GM23338 (cell line): ENCODE results near the gene GPR18. TPM values are rescaled to one million over a fixed set of nuclear protein-coding genes. Genes with fewer than 3 reads are reported as not detected.

Experiments
- ATAC-seq: fragments of 200-7000 bp; cut with Tn5 transposase; 3 replicates; pipeline ENCODE4 v1.9.1; 2020
- DNase-seq: peaks from one replicate; pipeline ENCODE4 v3.0.0-alpha.2; 2015; ENCODE audit warnings: low spot score
- H2AFZ ChIP-seq: fragments of 200-600 bp; sonication (generic); 2 replicates; pipeline ENCODE4 v1.8.0; 2016; ENCODE audit warnings: antibody characterized with exemption, mild to moderate bottlenecking, moderate library complexity
- H3F3A ChIP-seq: fragments of 200-600 bp; sonication (generic); replicated peaks from 2 replicates; pipeline ENCODE4 v1.8.0; 2017; ENCODE audit warnings: antibody characterized with exemption, mixed run types, low read depth
- H3K27ac ChIP-seq: fragments of 200-600 bp; sonication (generic); 2 replicates; pipeline ENCODE4 v1.6.1; 2016; ENCODE audit warnings: low read depth
- H3K27me3 ChIP-seq: fragments of 200-600 bp; sonication (generic); 2 replicates; pipeline ENCODE4 v1.8.0; 2016; ENCODE audit warnings: mild to moderate bottlenecking, mixed run types, moderate library complexity; ENCODE audit not compliant: insufficient read depth
- H3K36me3 ChIP-seq: fragments of 200-600 bp; sonication (generic); 2 replicates; pipeline ENCODE4 v1.8.0; 2016; ENCODE audit warnings: mild to moderate bottlenecking; ENCODE audit not compliant: insufficient read depth
- H3K4me1 ChIP-seq: fragments of 200-600 bp; sonication (generic); 2 replicates; pipeline ENCODE4 v1.8.0; 2016; ENCODE audit warnings: mild to moderate bottlenecking, moderate library complexity; ENCODE audit not compliant: insufficient read depth
- H3K4me2 ChIP-seq: fragments of 200-600 bp; sonication (generic); 2 replicates; pipeline ENCODE4 v1.7.1; 2017; ENCODE audit warnings: mixed run types
- H3K4me3 ChIP-seq: fragments of 200-600 bp; sonication (generic); 2 replicates; pipeline ENCODE4 v1.6.1; 2016; ENCODE audit warnings: mixed run types
- H3K79me2 ChIP-seq: fragments of 200-600 bp; sonication (generic); replicated peaks from 2 replicates; pipeline ENCODE4 v1.8.0; 2017; ENCODE audit warnings: mild to moderate bottlenecking; ENCODE audit not compliant: insufficient read depth
- H3K9me2 ChIP-seq: fragments of 200-600 bp; sonication (generic); 2 replicates; pipeline ENCODE4 v1.8.0; 2017; ENCODE audit not compliant: insufficient read depth
- H4K20me1 ChIP-seq: fragments of 200-600 bp; sonication (generic); replicated peaks from 2 replicates; pipeline ENCODE4 v1.8.0; 2017; ENCODE audit warnings: mild to moderate bottlenecking; ENCODE audit not compliant: insufficient read depth
- H3K27ac Mint-ChIP-seq: 2 replicates; pipeline ENCODE4 v1.8.0; 2020; ENCODE audit warnings: inconsistent platforms, mild to moderate bottlenecking, moderate library complexity, mixed read lengths
- H3K27me3 Mint-ChIP-seq: 3 replicates; pipeline ENCODE4 v1.8.0; 2022; ENCODE audit warnings: low read depth, mild to moderate bottlenecking, moderate library complexity, mixed read lengths, inconsistent platforms; ENCODE audit not compliant: insufficient read depth, poor library complexity
- H3K36me3 Mint-ChIP-seq: 3 replicates; pipeline ENCODE4 v1.8.0; 2021; ENCODE audit warnings: low read depth, mild to moderate bottlenecking, inconsistent platforms, moderate library complexity, mixed read lengths
- H3K4me1 Mint-ChIP-seq: 3 replicates; pipeline ENCODE4 v1.8.0; 2020; ENCODE audit warnings: mild to moderate bottlenecking, inconsistent platforms, mixed read lengths
- H3K4me3 Mint-ChIP-seq: 3 replicates; pipeline ENCODE4 v1.8.0; 2021; ENCODE audit warnings: moderate library complexity, mild to moderate bottlenecking, inconsistent platforms, mixed read lengths
- H3K9me3 Mint-ChIP-seq: 3 replicates; pipeline ENCODE4 v1.8.0; 2020; ENCODE audit warnings: moderate library complexity, mild to moderate bottlenecking, inconsistent platforms, mixed read lengths
- CREB1 ChIP-seq: fragments of 250-450 bp; sonication (Bioruptor Pico); IDR thresholded peaks from 2 replicates; pipeline ENCODE4 v1.5.0; 2020; ENCODE audit warnings: low read depth, mild to moderate bottlenecking, moderate library complexity
- CTCF ChIP-seq, 2 experiments: fragments of 200-600 bp in 1 of 2; sonication (generic) in 1 of 2; conservative IDR thresholded peaks; 2 replicates each; pipeline versions ENCODE4 v1.5.1 to v1.6.1; 2016 to 2017; ENCODE audit warnings: antibody characterized with exemption in 2 of 2, low read depth in 2 of 2, mild to moderate bottlenecking in 2 of 2, moderate library complexity in 1 of 2
- ETS1 ChIP-seq: IDR thresholded peaks from 2 replicates; pipeline ENCODE4 v1.6.1; 2016; ENCODE audit warnings: antibody characterized with exemption
- EZH2 ChIP-seq: fragments of 200-600 bp; sonication (generic); IDR thresholded peaks from one replicate; pipeline ENCODE4 v1.8.0; 2017; ENCODE audit warnings: antibody characterized with exemption, mild to moderate bottlenecking, low read depth; ENCODE audit not compliant: unreplicated experiment
- EZH2phosphoT487 ChIP-seq: fragments of 200-600 bp; sonication (generic); IDR thresholded peaks from one replicate; pipeline ENCODE4 v1.8.1; 2018; ENCODE audit warnings: antibody characterized with exemption; ENCODE audit not compliant: unreplicated experiment
- JUNB ChIP-seq: IDR thresholded peaks from one replicate; pipeline ENCODE4 v1.6.1; 2016; ENCODE audit warnings: antibody characterized with exemption; ENCODE audit not compliant: unreplicated experiment
- NANOG ChIP-seq: IDR thresholded peaks from 2 replicates; pipeline ENCODE4 v1.6.1; 2016; ENCODE audit warnings: antibody characterized with exemption, borderline replicate concordance
- POLR2AphosphoS5 ChIP-seq: IDR thresholded peaks from 2 replicates; pipeline ENCODE4 v1.6.1; 2016; ENCODE audit warnings: antibody characterized with exemption, low read depth
- REST ChIP-seq: IDR thresholded peaks from one replicate; pipeline ENCODE4 v1.6.1; 2018; ENCODE audit warnings: antibody characterized with exemption; ENCODE audit not compliant: unreplicated experiment
- STAT1 ChIP-seq: IDR thresholded peaks from one replicate; pipeline ENCODE4 v1.6.1; 2016; ENCODE audit warnings: antibody characterized with exemption; ENCODE audit not compliant: unreplicated experiment
- ZNF114 ChIP-seq: fragments of 250-450 bp; sonication (Bioruptor Pico); IDR thresholded peaks from 2 replicates; pipeline ENCODE4 v1.5.0; 2020; ENCODE audit warnings: mild to moderate bottlenecking, moderate library complexity
- ZNF462 ChIP-seq: fragments of 250-450 bp; sonication (Bioruptor Pico); IDR thresholded peaks from 2 replicates; pipeline ENCODE4 v1.5.0; 2020; ENCODE audit warnings: mild to moderate bottlenecking, moderate library complexity
- polyA plus RNA-seq: library from polyadenylated mRNA; unstranded; fragments of >200 nt; fragmentation: Nextera tagmentation; extraction: Ambion mirVana; gene quantifications from 2 replicates; pipeline ENCODE4 v1.2.1, GENCODE V29; 2016
- total RNA-seq: library from RNA; depleted of rRNA; stranded (reverse); fragments of >200 nt; shearing (Covaris generic); gene quantifications from 2 replicates; pipeline ENCODE4 v1.2.3, GENCODE V29; 2014

The GPR18 gene
- total and polyA plus RNA-seq, 2 experiments from 2014 or later = 2.6 TPM; not detected in 1

- no peak overlapping the region for H3K4me3 ChIP-seq
- H4K20me1 ChIP-seq = peaks cover 3% of the 10 kb centered on the region
- H2AFZ ChIP-seq = no peak overlapping the region
- H3K27me3 Mint-ChIP-seq = no peaks in the 10 kb centered on the region
- no peak overlapping the region for H3K27ac Mint-ChIP-seq
- no peaks in the 10 kb centered on the region for H3K79me2 ChIP-seq
- ATAC-seq (no peak), DNase-seq (no peak)
- no peak overlapping the region for H3K27ac ChIP-seq
- H3K4me2 ChIP-seq = no peak overlapping the region
- no peaks in the 10 kb centered on the region for H3K9me2 ChIP-seq
- H3K4me1 Mint-ChIP-seq = no peaks in the 10 kb centered on the region; the same call in 2 of the 3 replicates
- no peaks in the 10 kb centered on the region for H3K36me3 ChIP-seq
- H3K4me3 Mint-ChIP-seq = no peak overlapping the region
- no peaks in the 10 kb centered on the region for H3K4me1 ChIP-seq
- no peaks in the 10 kb centered on the region for H3K36me3 Mint-ChIP-seq
- no peaks in the 10 kb centered on the region for H3F3A ChIP-seq
- TF ChIP-seq POLR2AphosphoS5 (no peak), NANOG (no peak), ETS1 (no peak), ZNF114 (CRISPR knock-in tag) (no peak), EZH2phosphoT487 (no peak), ZNF462 (CRISPR knock-in tag) (no peak), REST (no peak), JUNB (no peak), CREB1 (CRISPR knock-in tag) (no peak), EZH2 (no peak), STAT1 (no peak), CTCF (conservative IDR thresholded peaks at IDR 0.05; ENCODE audit: low read depth in 2 of 2) (no peak)
- H3K27me3 ChIP-seq = no peaks in the 10 kb centered on the region
- H3K9me3 Mint-ChIP-seq = no peaks in the 10 kb centered on the region
Measured at GRCh38 chr13:99285432-99286182, 27.4 kb upstream of the GPR18 start.
